Transverse colon (tissue), 4 donors: Measurements from ENCODE around the gene CDIPT. TPM values are rescaled to one million over a fixed set of nuclear protein-coding genes. Genes with fewer than 3 reads are reported as not detected.

Experiments
- DNase-seq: peaks from one replicate; pipeline ENCODE4 v3.0.0-alpha.2; 2019
- H3K27ac ChIP-seq, 4 donors: fragments of 200-600 bp; sonication (generic); 2 replicates each; pipeline ENCODE4 v1.5.1; 2016 to 2018; ENCODE audit warnings: inconsistent platforms in 4 of 4
- H3K27me3 ChIP-seq: fragments of 200-600 bp; sonication (generic); 2 replicates; pipeline ENCODE4 v1.5.1; 2017; ENCODE audit warnings: inconsistent platforms
- H3K36me3 ChIP-seq, 4 donors: fragments of 200-600 bp; sonication (generic); 2 replicates each; pipeline ENCODE4 v1.5.1; 2017 to 2019; ENCODE audit warnings: inconsistent platforms in 4 of 4
- H3K4me1 ChIP-seq, 4 donors: fragments of 200-600 bp; sonication (generic); 2 replicates each; pipeline ENCODE4 v1.5.1; 2017 to 2020; ENCODE audit warnings: inconsistent platforms in 4 of 4
- H3K4me3 ChIP-seq, 4 donors: fragments of 200-600 bp; sonication (generic); 1 replicate in 1 of 4; 2 replicates in 3 of 4; pipeline versions ENCODE4 v1.5.1 to v1.6.1; 2017 to 2019; ENCODE audit warnings: inconsistent platforms in 4 of 4
- H3K9me3 ChIP-seq, 2 donors: fragments of 200-600 bp; sonication (generic); 2 replicates each; pipeline ENCODE4 v1.5.1; 2017 to 2019; ENCODE audit warnings: inconsistent platforms in 2 of 2
- EP300 ChIP-seq: sonication (generic); formaldehyde crosslinking; IDR thresholded peaks from one replicate; pipeline ENCODE4 v1.6.1; 2017; ENCODE audit warnings: antibody characterized with exemption, low read depth
- POLR2A ChIP-seq: fragments of 450-650 bp; IDR thresholded peaks from one replicate; pipeline ENCODE4 v1.6.1; 2016; ENCODE audit warnings: antibody characterized with exemption, mild to moderate bottlenecking, moderate library complexity
- POLR2AphosphoS5 ChIP-seq, 3 donors: sonication (generic); formaldehyde crosslinking; IDR thresholded peaks; one replicate each; pipeline ENCODE4 v1.6.1; 2016; ENCODE audit warnings: antibody characterized with exemption in 3 of 3
- WGBS, 2 donors: methylation state at CpG; one replicate each; pipeline ENCODE4 v1.1.5; 2018; ENCODE audit warnings: low coverage in 1 of 2; 5-methylcytosine and 5-hydroxymethylcytosine counted together
- in situ Hi-C, 4 donors: fragments of 200-750 bp; cut with MboI; loops; one replicate each; pipeline versions ENCODE4 v1.15.0 to v1.15.1; 2017; ENCODE audit warnings: low sequenced_read_pairs in 3 of 4, low pct_ligation_motif_present in 1 of 4, low pct_unique_long_range_greater_than_20kb in 1 of 4
- intact Hi-C: fragments of 100-400 bp; cut with DNase I; formaldehyde crosslinking; loops from one replicate; pipeline ENCODE4 v1.15.1; 2023; ENCODE audit warnings: low total_unique reads
- total RNA-seq, 4 donors: library from RNA; depleted of rRNA; stranded (reverse); fragments of >200 nt; gene quantifications; one replicate each; pipeline ENCODE4 v1.1.0, GENCODE V29; 2016
- TF ChIP-seq, protein P1 (sequence below), 5 experiments: fragments of 200-600 bp in 3 of 5; fragments of 450-650 bp in 2 of 5; sonication (generic) in 3 of 5; IDR thresholded peaks; 1 replicate in 2 of 5; 2 replicates in 3 of 5; pipeline ENCODE4 v1.5.1; 2016 to 2017; ENCODE audit warnings: antibody characterized with exemption in 5 of 5, inconsistent platforms in 3 of 5, mild to moderate bottlenecking in 2 of 5, moderate library complexity in 1 of 5

CDIPT gene
- total RNA-seq, 4 donors from 2014 or later: 58.5 to 139 (median 94.5) TPM

DNA sequence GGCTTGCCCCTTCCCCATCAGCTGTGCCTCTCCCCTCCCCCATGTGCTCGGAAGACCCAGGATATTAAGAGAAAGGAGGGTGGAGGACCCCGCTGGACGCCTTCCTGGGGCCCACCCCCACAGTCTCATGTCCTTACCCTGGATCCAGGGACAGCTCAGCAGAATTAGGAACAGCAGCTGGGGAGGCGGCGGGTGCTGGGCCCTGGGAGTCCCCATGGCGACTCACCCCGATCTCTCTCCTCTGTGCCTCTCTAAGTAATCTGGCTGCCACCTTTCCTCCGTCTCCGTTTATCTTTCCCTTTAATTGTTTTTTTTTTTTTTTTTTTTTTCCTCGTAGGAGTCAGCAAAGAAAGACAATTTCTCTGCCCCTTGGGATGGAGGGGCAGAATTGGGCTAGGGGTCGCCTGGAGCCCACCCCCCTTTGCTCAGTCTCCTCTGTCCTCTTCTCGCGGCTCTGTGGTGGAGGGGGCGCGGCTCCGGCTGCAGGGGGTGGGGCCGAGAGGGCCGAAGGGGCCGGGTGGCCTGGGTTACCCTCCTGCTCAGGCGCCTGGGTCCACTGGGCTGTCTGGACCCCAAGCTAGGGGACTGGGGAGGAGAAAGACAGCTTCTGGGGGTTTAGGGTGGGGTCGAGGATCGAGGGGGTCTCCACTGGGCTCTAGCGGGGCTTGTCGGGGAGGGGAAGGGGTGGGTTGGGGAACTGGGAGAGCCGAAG lies 35.9 kb upstream of the CDIPT start:
- peak overlapping the region; percentile 63 to 74 (median 69) for H3K27ac ChIP-seq
- 1 to 3% methylated on average over 14 to 25 of the region's 25 CpGs for WGBS, 2 donors
- H3K4me3 ChIP-seq: peak overlapping the region in 3 of 4 donors; percentile 30 to 74 (median 30)
- in situ Hi-C loops (loop anchor here in 1 of 4 donors (25.0 kb wide), 1 partner anchor 138 kb away; the partner anchor contains the start of gene TLCD3B), intact Hi-C loops (no loop called here)
- H3K27me3 ChIP-seq: peaks cover 31% of the 10 kb centered on the region
- peaks cover 2 to 22% (median 15%) of the 10 kb centered on the region in 4 donors for H3K4me1 ChIP-seq
- H3K9me3 ChIP-seq: no peaks in the 10 kb centered on the region
- DNase-seq: peak; percentile 69
- TF ChIP-seq, protein P1, sequence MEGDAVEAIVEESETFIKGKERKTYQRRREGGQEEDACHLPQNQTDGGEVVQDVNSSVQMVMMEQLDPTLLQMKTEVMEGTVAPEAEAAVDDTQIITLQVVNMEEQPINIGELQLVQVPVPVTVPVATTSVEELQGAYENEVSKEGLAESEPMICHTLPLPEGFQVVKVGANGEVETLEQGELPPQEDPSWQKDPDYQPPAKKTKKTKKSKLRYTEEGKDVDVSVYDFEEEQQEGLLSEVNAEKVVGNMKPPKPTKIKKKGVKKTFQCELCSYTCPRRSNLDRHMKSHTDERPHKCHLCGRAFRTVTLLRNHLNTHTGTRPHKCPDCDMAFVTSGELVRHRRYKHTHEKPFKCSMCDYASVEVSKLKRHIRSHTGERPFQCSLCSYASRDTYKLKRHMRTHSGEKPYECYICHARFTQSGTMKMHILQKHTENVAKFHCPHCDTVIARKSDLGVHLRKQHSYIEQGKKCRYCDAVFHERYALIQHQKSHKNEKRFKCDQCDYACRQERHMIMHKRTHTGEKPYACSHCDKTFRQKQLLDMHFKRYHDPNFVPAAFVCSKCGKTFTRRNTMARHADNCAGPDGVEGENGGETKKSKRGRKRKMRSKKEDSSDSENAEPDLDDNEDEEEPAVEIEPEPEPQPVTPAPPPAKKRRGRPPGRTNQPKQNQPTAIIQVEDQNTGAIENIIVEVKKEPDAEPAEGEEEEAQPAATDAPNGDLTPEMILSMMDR (IDR thresholded peaks at IDR 0.05): no peak
- TF ChIP-seq POLR2A: no peak
- no peak for TF ChIP-seq EP300
- TF ChIP-seq POLR2AphosphoS5 (IDR thresholded peaks at IDR 0.05): no peak
- H3K36me3 ChIP-seq: no peaks in the 10 kb centered on the region

DNA sequence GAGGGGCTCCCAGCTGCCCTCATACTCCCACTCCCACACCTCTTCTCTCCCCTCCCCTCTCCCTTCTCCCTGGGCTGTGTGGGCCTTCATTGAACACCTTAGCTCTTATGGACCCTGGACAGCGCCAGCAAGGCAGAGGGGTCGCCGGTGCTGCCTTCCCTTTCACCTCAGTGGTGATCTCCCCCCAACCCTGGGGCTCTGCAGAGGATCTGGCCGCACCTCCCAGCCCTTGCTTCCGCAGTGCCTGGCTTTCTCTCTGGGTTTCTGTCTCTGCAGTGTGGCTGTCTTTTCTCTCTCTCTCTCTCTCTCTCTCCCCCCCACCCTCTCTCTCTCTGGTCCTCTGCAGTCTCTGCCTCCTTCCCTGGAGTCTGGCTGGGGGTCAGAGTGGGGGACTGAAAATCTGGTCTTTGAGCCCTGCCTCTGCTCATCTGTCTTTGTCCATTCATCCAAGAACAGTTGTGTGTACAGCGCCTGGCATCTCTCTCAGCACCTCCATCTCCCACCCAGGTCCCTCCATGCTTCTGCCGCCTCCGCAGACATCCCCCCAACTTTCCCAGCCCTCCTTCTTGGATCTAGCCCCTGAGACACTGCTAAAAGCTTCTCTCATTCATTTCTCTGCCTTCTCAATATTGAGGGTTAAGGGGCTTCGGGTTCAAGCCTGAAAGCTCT lies 35.2 kb upstream of the CDIPT start:
- Histone ChIP-seq H3K36me3 (no peaks in the 10 kb centered on the region), H3K4me1 (peaks cover 2 to 22% (median 15%) of the 10 kb centered on the region in 4 donors), H3K27me3 (peaks cover 31% of the 10 kb centered on the region), H3K27ac (no peak overlapping the region), H3K9me3 (no peaks in the 10 kb centered on the region), H3K4me3 (peak overlapping the region in 2 of 4 donors; percentile 30 to 74)
- in situ Hi-C loops (loop anchor here in 1 of 4 donors (25.0 kb wide), 1 partner anchor 139 kb away; the partner anchor contains the start of gene TLCD3B), intact Hi-C loops (no loop called here)
- WGBS, 2 donors: 34 to 45% methylated on average over 8 to 9 of the region's 9 CpGs
- DNase-seq: no peak
- no peak for TF ChIP-seq EP300
- no peak for TF ChIP-seq POLR2A
- TF ChIP-seq POLR2AphosphoS5 (IDR thresholded peaks at IDR 0.05): no peak
- TF ChIP-seq, protein P1 (IDR thresholded peaks at IDR 0.05): no peak

DNA sequence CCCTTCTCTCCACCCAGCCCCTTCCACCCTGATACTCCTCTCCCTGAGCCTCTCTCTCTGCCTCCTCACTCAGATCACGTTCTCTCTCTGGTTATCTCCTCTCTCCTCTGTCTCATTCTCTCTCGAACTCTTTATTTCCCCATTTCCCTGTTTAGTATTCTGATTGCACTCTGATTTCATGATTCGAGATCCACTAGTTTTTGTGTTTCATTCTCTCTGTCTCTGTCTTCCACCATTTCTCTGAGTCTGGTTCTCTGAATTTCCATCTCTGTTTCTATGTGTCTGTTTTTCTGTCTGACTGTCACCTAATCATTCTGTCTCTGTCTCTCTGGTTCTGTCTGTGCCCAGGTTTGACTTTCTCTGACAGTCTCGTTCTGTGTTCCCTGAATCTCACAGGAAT lies 34.3 kb upstream of the CDIPT start:
- TF ChIP-seq, protein P1 (IDR thresholded peaks at IDR 0.05): no peak
- TF ChIP-seq POLR2AphosphoS5 (IDR thresholded peaks at IDR 0.05): no peak
- TF ChIP-seq EP300: no peak
- TF ChIP-seq POLR2A: no peak
- Histone ChIP-seq H3K27me3 (peaks cover 31% of the 10 kb centered on the region), H3K36me3 (no peaks in the 10 kb centered on the region), H3K27ac (no peak overlapping the region), H3K9me3 (no peaks in the 10 kb centered on the region), H3K4me1 (peaks cover 2 to 22% (median 15%) of the 10 kb centered on the region in 4 donors), H3K4me3 (no peak overlapping the region)
- in situ Hi-C loops: loop anchor here in 1 of 4 donors (25.0 kb wide), 1 partner anchor 140 kb away; the partner anchor contains the start of gene TLCD3B
- 52 to 59% methylated on average over 3 to 4 of the region's 4 CpGs for WGBS, 2 donors
- intact Hi-C loops: no loop called here
- no peak for DNase-seq

DNA sequence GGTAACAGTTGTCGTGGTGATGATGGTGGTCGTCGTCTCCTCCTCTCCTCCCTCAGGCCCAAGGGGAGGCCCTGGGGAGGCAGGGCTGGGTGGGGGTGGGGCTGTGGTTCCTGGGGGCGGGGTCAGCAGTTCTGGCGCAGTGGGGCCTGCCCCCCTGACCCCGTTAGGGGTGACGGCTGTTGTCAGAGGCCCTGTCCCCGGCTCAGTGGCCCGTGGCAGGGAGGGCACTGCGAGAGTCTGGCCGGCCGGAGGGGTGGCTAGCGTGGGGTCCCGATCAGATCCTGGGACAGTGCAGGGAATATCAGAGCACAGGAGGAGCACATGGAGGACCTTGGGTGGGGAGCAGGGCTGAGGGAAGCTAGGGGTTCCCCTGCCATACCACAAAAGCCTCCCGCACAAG lies 33.8 kb upstream of the CDIPT start:
- H3K27me3 ChIP-seq: peaks cover 31% of the 10 kb centered on the region
- intact Hi-C loops (no loop called here), in situ Hi-C loops (loop anchor here in 1 of 4 donors (25.0 kb wide), 1 partner anchor 140 kb away; the partner anchor contains the start of gene TLCD3B)
- 61 to 100% methylated on average over 1 to 14 of the region's 15 CpGs for WGBS, 2 donors
- H3K4me1 ChIP-seq: peaks cover 2 to 22% (median 15%) of the 10 kb centered on the region in 4 donors
- H3K4me3 ChIP-seq: no peak overlapping the region
- DNase-seq: no peak
- no peaks in the 10 kb centered on the region for H3K9me3 ChIP-seq
- no peaks in the 10 kb centered on the region for H3K36me3 ChIP-seq
- H3K27ac ChIP-seq: no peak overlapping the region
- TF ChIP-seq EP300 (no peak), POLR2A (no peak), POLR2AphosphoS5 (IDR thresholded peaks at IDR 0.05) (no peak)
- TF ChIP-seq, protein P1 (IDR thresholded peaks at IDR 0.05): no peak
